GM10266 (cell line): Measurements from ENCODE around the gene ATRAID.
"Not testable (repeated sequence)": the region's sequence is repeated elsewhere in the genome, so short reads cannot be mapped to it uniquely, and the experiment has no call there.

Experiments used
- DNase-seq: peaks from one replicate; pipeline ENCODE4 v3.0.0; 2012; ENCODE audit errors: extremely low spot score
- TF ChIP-seq, protein P1 (sequence below): IDR thresholded peaks from 2 replicates; pipeline ENCODE4 v1.5.1; 2012; ENCODE audit warnings: mild to moderate bottlenecking, low read depth; ENCODE audit not compliant: control insufficient read depth, insufficient read depth; ENCODE audit errors: missing control alignments

The ATRAID gene

DNA sequence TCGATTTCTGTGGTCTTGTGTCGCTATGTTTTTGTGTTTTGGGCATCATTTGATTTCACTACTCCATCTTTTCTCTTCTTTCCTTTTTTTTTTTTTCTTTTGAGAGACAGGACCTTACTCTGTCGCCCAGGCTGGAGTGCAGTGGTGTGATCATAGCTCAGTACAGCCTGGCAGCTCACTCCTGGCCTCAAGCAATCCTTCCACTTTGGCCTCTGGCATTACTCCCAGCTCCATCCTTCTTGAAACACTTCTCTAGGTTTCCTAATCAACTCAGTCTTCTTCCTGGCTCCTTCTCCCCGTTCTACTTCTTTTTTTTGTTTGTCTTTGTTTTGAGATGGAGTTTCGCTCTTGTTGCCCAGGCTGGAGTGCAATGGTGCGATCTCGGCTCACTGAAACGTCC is 36.5 kb upstream of the ATRAID start:
- DNase-seq = no peak
- TF ChIP-seq, protein P1, sequence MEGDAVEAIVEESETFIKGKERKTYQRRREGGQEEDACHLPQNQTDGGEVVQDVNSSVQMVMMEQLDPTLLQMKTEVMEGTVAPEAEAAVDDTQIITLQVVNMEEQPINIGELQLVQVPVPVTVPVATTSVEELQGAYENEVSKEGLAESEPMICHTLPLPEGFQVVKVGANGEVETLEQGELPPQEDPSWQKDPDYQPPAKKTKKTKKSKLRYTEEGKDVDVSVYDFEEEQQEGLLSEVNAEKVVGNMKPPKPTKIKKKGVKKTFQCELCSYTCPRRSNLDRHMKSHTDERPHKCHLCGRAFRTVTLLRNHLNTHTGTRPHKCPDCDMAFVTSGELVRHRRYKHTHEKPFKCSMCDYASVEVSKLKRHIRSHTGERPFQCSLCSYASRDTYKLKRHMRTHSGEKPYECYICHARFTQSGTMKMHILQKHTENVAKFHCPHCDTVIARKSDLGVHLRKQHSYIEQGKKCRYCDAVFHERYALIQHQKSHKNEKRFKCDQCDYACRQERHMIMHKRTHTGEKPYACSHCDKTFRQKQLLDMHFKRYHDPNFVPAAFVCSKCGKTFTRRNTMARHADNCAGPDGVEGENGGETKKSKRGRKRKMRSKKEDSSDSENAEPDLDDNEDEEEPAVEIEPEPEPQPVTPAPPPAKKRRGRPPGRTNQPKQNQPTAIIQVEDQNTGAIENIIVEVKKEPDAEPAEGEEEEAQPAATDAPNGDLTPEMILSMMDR = no peak

DNA sequence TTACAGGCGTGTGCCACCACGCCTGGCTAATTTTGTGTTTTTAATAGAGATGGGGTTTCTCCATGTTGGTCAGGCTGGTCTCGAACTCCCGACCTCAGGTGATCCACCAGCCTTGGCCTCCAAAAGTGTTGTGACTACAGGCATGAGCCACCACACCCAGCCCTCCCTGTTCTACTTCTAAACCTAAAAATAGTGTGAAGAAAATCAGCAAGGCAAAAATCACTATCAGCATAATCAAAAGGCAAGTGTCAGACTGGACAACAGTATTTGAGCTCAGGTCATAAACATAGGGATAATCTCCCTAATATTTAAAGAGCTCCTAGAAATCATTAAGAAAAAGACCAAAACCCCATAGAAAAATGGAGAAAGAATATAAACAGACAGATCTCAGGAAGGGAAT is 36.1 kb upstream of the ATRAID start:
- not testable (repeated sequence) for DNase-seq

DNA sequence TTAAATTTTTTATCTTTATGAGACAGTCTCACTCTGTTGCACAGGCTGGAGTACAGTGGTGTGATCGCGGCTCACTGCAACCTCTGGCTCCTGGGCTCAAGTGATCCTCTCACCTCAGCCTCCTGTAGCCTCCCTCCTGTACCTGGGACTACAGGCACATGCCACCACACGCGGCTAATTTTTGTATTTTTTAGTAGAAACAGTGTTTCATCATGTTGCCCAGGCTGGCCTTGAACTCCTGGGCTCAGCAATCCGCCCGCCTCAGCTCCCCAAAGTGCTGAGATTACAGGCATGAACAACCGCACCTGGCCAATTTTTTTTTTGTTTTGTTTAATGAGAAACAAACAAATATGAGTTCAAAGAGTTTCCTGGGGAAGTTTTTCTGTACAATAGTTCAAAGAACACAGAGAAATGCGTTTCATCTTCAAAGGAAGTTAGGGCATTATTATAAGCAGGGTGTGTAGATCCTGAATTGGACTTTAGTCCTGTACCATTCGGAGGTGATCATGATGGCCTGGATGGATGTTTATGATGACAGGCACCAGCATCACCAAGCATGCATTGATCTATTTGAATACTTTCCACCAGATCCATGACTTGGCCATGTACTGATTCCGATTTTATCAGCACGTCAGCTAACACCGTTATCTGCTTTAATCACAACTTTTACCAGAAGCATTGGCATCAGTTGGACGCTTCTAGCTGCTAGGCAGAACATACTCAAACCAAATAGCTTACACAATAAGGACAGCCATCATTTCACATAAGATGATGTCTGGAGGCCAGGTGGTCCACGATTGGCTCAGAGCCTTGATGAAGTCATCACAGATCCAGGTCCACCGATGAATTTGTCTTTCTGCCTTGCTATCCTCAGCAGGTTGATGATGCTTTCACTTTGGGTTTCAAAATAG is 34.1 kb upstream of the ATRAID start:
- TF ChIP-seq, protein P1 = no peak
- DNase-seq = no peak

- TF ChIP-seq, protein P1 = no peak
- no peak for DNase-seq
These were observed 33.4 kb upstream of the ATRAID start for GRCh38 chr2:27178469-27178868.

DNA sequence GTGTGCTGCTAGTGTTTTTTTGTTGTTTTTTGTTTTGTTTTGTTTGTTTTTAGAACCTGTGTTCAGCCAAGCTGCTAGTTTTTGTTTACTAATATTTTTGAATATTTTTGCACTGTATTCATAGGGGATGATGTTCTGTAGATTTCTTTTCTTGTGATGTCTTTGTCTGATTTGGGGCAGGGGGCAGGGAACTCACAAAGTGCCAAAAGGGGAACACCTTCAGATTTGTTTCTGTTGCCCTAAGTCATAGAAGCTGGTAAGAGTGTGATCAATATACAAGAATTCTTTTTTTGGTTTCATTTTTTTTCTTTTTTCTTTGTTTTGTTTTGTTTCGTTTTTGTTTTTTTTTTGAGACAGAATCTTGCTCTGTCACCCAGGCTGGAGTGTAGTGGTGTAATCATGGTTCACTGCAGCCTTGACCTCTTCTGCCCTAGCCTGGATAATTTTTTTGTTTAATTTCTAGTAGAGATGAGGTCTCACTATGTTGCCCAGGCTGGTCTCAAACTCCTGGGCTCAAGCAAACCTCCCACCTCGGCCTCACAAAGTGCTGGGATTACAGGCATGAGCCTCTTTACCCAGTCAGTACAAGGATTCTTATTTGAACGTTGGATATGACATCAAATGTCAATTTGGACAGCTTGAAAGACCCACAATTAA is 32.4 kb upstream of the ATRAID start:
- no peak for DNase-seq
- TF ChIP-seq, protein P1 = no peak

- TF ChIP-seq, protein P1 = no peak
- no peak for DNase-seq
These were observed 29.5 kb upstream of the ATRAID start for GRCh38 chr2:27182346-27182745.

DNA sequence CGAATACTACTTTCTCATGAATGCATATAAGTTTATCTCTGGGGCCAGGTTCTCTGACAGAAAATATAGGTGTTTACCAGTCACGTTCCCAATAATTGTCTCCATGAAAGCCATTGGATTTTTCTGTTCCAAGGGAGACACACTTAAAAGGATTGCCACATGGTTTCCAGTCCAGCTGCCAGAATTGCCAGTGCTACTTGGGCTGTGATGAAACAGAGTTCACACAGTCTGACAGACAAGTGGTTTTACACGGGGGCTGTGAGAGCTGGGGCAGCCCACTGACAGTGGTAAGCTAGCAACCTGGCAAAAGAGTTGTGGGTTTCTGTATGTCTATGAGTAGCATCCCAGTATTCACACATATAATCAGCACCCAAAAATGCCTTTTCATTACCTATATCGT is 27.7 kb upstream of the ATRAID start:
- no peak for DNase-seq
- TF ChIP-seq, protein P1 = no peak
